Smooth muscle cell (in vitro differentiated cells): Measurements from ENCODE around the gene GSTM2. TPM values are rescaled to one million over a fixed set of nuclear protein-coding genes. Genes with fewer than 3 reads are reported as not detected.

Experiments used
- DNase-seq: peaks from one replicate; lab custom pipeline; 2025; ENCODE audit not compliant: unreplicated experiment; lab: John Stamatoyannopoulos, UW
- H2AFZ ChIP-seq: fragments of 200-600 bp; sonication (generic); 2 replicates; pipeline ENCODE4 v1.6.0; 2016; ENCODE audit warnings: antibody characterized with exemption, low read depth, mild to moderate bottlenecking
- H3F3A ChIP-seq: fragments of 200-600 bp; sonication (generic); 2 replicates; pipeline ENCODE4 v1.6.0; 2017; ENCODE audit warnings: antibody characterized with exemption, low read depth
- H3K27ac ChIP-seq: fragments of 200-600 bp; sonication (generic); 2 replicates; pipeline ENCODE4 v1.5.1; 2016; ENCODE audit warnings: low read depth, mild to moderate bottlenecking
- H3K27me3 ChIP-seq: fragments of 200-600 bp; sonication (generic); 2 replicates; pipeline ENCODE4 v1.6.1; 2016; ENCODE audit warnings: low read depth, mild to moderate bottlenecking
- H3K36me3 ChIP-seq: fragments of 200-600 bp; sonication (generic); 2 replicates; pipeline ENCODE4 v1.5.1; 2016; ENCODE audit warnings: low read depth
- H3K4me1 ChIP-seq: fragments of 200-600 bp; sonication (generic); 2 replicates; pipeline ENCODE4 v1.5.1; 2016; ENCODE audit warnings: low read depth
- H3K4me2 ChIP-seq: fragments of 200-600 bp; sonication (generic); 2 replicates; pipeline ENCODE4 v1.6.0; 2016; ENCODE audit warnings: mild to moderate bottlenecking
- H3K4me3 ChIP-seq: fragments of 200-600 bp; sonication (generic); 2 replicates; pipeline ENCODE4 v1.5.1; 2016; ENCODE audit warnings: mild to moderate bottlenecking
- H3K79me2 ChIP-seq: fragments of 200-600 bp; sonication (generic); 2 replicates; pipeline ENCODE4 v1.6.0; 2016; ENCODE audit warnings: low read depth, mild to moderate bottlenecking
- H3K9ac ChIP-seq: fragments of 200-600 bp; sonication (generic); 2 replicates; pipeline ENCODE4 v1.6.0; 2016; ENCODE audit warnings: low read depth
- H3K9me3 ChIP-seq: fragments of 200-600 bp; sonication (generic); replicated peaks from 2 replicates; pipeline ENCODE4 v1.5.1; 2016; ENCODE audit warnings: low read depth
- H4K20me1 ChIP-seq: fragments of 200-600 bp; sonication (generic); 2 replicates; pipeline ENCODE4 v1.6.0; 2016; ENCODE audit warnings: low read depth
- CTCF ChIP-seq: fragments of 200-600 bp; sonication (generic); IDR thresholded peaks from 2 replicates; pipeline ENCODE4 v1.5.1; 2017; ENCODE audit warnings: borderline replicate concordance, mild to moderate bottlenecking, antibody characterized with exemption; ENCODE audit not compliant: insufficient read depth, poor library complexity, severe bottlenecking
- WGBS: methylation state at CpG from one replicate; pipeline ENCODE4 v1.1.7; 2016; ENCODE audit warnings: low lambda C conversion rate; 5-methylcytosine and 5-hydroxymethylcytosine counted together
- polyA plus RNA-seq: library from polyadenylated mRNA; unstranded; fragments of >200 nt; fragmentation: Nextera tagmentation; extraction: Ambion mirVana; gene quantifications from 2 replicates; pipeline ENCODE4 v1.2.1, GENCODE V29; 2016
- total RNA-seq: library from RNA; depleted of rRNA; stranded (reverse); fragments of >200 nt; gene quantifications from 2 replicates; pipeline ENCODE4 v1.2.3, GENCODE V29; 2014

GSTM2 gene
- total and polyA plus RNA-seq, 2 experiments from 2014 or later = 30.3 to 43.8 TPM

- no peaks in the 10 kb centered on the region for H3K27me3 ChIP-seq
- H3K79me2 ChIP-seq = no peaks in the 10 kb centered on the region
- no peaks in the 10 kb centered on the region for H3F3A ChIP-seq
- H3K9me3 ChIP-seq = no peaks in the 10 kb centered on the region
- no peak overlapping the region for H2AFZ ChIP-seq
- no peak overlapping the region for H3K4me2 ChIP-seq
- 85% methylated on average over 2 of the region's 2 CpGs for WGBS
- no peak overlapping the region for H3K27ac ChIP-seq
- no peak for TF ChIP-seq CTCF
- H4K20me1 ChIP-seq = no peaks in the 10 kb centered on the region
- DNase-seq = no peak
- no peaks in the 10 kb centered on the region for H3K36me3 ChIP-seq
- no peak overlapping the region for H3K9ac ChIP-seq
- no peaks in the 10 kb centered on the region for H3K4me1 ChIP-seq
- no peak overlapping the region for H3K4me3 ChIP-seq
Observed at GRCh38 chr1:109641078-109641740, 26.6 kb upstream of the GSTM2 start.

- no peak overlapping the region for H3K4me2 ChIP-seq
- H3F3A ChIP-seq = no peaks in the 10 kb centered on the region
- H3K27me3 ChIP-seq = no peaks in the 10 kb centered on the region
- TF ChIP-seq CTCF = no peak
- H3K79me2 ChIP-seq = no peaks in the 10 kb centered on the region
- H2AFZ ChIP-seq = no peak overlapping the region
- no peak overlapping the region for H3K4me3 ChIP-seq
- DNase-seq = no peak
- H4K20me1 ChIP-seq = no peaks in the 10 kb centered on the region
- no peaks in the 10 kb centered on the region for H3K9me3 ChIP-seq
- H3K4me1 ChIP-seq = no peaks in the 10 kb centered on the region
- no peaks in the 10 kb centered on the region for H3K36me3 ChIP-seq
- 70% methylated on average over 2 of the region's 2 CpGs for WGBS
- no peak overlapping the region for H3K9ac ChIP-seq
- H3K27ac ChIP-seq = no peak overlapping the region
Observed at GRCh38 chr1:109641861-109642260, 26.0 kb upstream of the GSTM2 start.

- WGBS = 63% methylated on average over 3 of the region's 3 CpGs
- Histone ChIP-seq H4K20me1 (no peaks in the 10 kb centered on the region), H3K36me3 (no peaks in the 10 kb centered on the region), H3K79me2 (no peaks in the 10 kb centered on the region), H3K4me2 (no peak overlapping the region), H3K9ac (no peak overlapping the region), H3K9me3 (no peaks in the 10 kb centered on the region), H2AFZ (no peak overlapping the region), H3K27ac (no peak overlapping the region), H3K4me3 (no peak overlapping the region), H3K27me3 (no peaks in the 10 kb centered on the region), H3F3A (no peaks in the 10 kb centered on the region), H3K4me1 (no peaks in the 10 kb centered on the region)
- TF ChIP-seq CTCF = no peak
- no peak for DNase-seq
Observed at GRCh38 chr1:109642626-109643025, 25.2 kb upstream of the GSTM2 start.
